Cardiac fibroblast (primary cell): ENCODE measurements around the gene NANOS1.
A peak's percentile ranks its signal among the peaks of the same experiment; 100 is the strongest.

Experiments
- DNase-seq, 2 donors: peaks; one replicate each; pipeline versions ENCODE4 v3.0.0 to v3.0.0-alpha.2; 2010; ENCODE audit warnings: low read depth in 2 of 2
- H3K4me3 ChIP-seq, 2 donors: replicated peaks in 1 of 2; 1 replicate in 1 of 2; 2 replicates in 1 of 2; pipeline ENCODE4 v1.5.1; 2011; ENCODE audit warnings: low read depth in 2 of 2, low read length in 2 of 2, mild to moderate bottlenecking in 2 of 2, moderate library complexity in 1 of 2
- CTCF ChIP-seq: IDR thresholded peaks from one replicate; pipeline ENCODE4 v1.5.1; 2011; ENCODE audit warnings: low read depth, mild to moderate bottlenecking, low read length, inconsistent platforms

NANOS1 gene, protein sequence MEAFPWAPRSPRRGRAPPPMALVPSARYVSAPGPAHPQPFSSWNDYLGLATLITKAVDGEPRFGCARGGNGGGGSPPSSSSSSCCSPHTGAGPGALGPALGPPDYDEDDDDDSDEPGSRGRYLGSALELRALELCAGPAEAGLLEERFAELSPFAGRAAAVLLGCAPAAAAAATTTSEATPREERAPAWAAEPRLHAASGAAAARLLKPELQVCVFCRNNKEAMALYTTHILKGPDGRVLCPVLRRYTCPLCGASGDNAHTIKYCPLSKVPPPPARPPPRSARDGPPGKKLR

DNA sequence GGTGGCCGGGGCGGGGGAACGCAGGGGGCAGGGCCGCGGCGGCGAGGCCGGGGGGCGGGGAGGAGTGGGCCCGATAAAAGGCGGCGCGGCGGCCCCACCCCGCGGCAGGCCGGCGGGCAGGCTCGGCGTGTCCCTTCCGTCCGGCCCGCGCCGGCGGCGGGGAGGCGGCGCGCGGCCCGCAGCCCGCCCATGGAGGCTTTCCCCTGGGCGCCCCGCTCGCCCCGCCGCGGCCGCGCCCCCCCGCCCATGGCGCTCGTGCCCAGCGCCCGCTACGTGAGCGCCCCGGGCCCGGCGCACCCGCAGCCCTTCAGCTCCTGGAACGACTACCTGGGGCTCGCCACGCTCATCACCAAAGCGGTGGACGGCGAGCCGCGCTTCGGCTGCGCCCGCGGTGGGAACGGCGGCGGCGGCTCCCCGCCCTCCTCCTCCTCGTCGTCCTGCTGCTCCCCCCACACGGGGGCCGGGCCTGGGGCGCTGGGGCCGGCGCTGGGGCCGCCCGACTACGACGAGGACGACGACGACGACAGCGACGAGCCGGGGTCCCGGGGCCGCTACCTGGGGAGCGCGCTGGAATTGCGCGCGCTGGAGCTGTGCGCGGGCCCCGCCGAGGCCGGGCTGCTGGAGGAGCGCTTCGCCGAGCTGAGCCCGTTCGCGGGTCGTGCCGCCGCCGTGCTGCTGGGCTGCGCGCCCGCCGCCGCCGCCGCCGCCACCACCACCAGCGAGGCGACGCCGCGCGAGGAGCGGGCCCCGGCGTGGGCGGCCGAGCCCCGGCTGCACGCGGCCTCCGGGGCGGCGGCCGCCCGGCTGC is at the start of gene NANOS1:
Gene NANOS1 (plus strand): TSS at position 102 of the 808 bp plus-strand sequence. CDS start 88 bp downstream, at position 190.
- peak within 1 kb of the TSS; percentile 46 to 51 for H3K4me3 ChIP-seq
- no peak for TF ChIP-seq CTCF
- peak in 1 of 2 donors; percentile 18 for DNase-seq

DNA sequence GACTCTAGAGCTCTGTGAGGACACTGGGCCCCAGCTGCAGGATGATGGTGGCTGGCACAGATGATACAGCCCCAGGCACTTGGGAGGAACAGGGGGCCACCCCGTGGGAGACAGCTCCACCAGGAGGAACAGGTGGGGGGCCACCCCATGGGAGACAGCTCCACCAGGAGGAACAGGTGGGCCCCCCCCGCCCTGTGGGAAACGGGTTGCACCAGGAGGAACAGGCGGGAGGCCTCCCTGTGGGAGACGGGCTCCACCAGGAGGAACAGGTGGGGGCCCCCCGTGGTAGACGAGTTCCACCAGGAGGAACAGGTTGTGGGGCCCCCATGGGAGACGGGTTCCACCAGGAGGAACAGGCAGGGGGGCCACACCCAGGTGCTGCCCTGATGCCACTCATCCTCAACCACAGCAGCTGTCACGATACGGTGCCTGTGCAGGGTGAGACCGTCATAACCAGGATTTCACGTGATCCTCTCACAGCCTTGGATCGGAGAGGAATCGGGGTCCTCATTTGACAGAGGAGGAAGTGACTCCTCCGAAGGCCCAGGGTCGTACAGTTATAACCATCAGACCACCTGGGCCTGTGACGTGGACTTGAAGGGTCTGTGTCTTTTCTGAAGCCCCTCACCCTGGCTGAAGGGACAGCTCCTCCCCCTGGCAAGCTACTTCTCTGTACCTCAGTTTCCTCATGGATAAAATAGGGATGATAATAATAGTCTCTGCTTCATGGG is 49.2 kb upstream of the NANOS1 start:
- H3K4me3 ChIP-seq = no peak overlapping the region
- TF ChIP-seq CTCF = no peak
- no peak for DNase-seq

- DNase-seq = peak in 1 of 2 donors; percentile 17
- no peak overlapping the region for H3K4me3 ChIP-seq
- TF ChIP-seq CTCF = no peak
Measured at GRCh38 chr10:118980870-118981269, 48.6 kb upstream of the NANOS1 start.

DNA sequence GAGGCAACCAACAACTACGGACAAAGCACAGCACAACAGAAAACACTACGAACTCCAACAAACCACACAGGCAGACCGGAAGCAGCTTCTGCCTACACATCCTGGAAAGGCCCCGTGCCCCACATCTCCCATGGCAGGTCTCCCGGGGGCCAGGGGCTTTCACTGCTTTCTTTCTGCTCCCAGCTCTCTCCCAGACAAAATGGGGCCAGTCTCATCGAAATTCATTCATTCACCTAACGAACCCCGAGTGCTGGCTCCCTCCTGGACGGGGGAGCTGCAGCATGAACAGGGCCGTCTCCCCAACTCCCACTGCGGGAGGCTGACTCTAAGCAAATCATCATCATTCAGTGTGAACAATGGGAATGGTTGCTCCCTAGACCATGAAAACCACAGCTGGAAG is 47.6 kb upstream of the NANOS1 start:
- TF ChIP-seq CTCF = no peak
- no peak overlapping the region for H3K4me3 ChIP-seq
- DNase-seq = no peak

GRCh38 chr10:118982366-118982765 is 47.1 kb upstream of the NANOS1 start:
- no peak for DNase-seq
- TF ChIP-seq CTCF = no peak
- no peak overlapping the region for H3K4me3 ChIP-seq

DNA sequence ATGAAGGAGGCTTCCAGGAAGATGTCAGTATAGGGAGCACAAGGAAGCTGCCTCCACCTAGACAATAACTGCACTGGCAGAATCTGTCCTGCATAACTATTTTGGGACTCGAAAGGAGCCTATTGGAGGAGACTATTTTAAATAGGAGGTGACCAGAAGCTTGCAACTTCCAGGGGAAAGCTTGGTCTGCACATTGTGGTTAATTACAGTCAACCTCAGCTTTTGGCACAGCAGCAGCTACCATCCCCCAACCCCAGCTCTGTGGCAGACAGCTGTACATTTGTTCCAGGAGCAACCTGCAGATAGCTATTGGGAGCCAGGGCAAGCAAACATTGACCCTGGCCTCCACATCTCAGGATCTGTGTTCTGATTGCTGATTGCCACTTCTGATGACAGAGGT is 46.3 kb upstream of the NANOS1 start:
- no peak overlapping the region for H3K4me3 ChIP-seq
- DNase-seq = peak in 1 of 2 donors; percentile 13
- TF ChIP-seq CTCF = no peak
